ENCODE results near the gene TEX52. TPM values are rescaled to one million over a fixed set of nuclear protein-coding genes. Genes with fewer than 3 reads are reported as not detected.

TEX52 gene
- total RNA-seq, 1 experiment from 2014 or later: 0.34 TPM

GRCh38 chr12:2895051-2895451 is 38.2 kb upstream of the TEX52 start:
- H3K4me1 ChIP-seq: peaks cover 15% of the 10 kb centered on the region
- Mint-ChIP-seq H3K27me3 (ENCODE audit: insufficient read depth, unreplicated experiment) (no peaks in the 10 kb centered on the region), H3K4me1 (ENCODE audit: low read depth, unreplicated experiment) (peaks cover 10% of the 10 kb centered on the region), H3K9me3 (ENCODE audit: unreplicated experiment) (no peaks in the 10 kb centered on the region), H3K4me3 (ENCODE audit: unreplicated experiment) (no peak overlapping the region), H3K27ac (ENCODE audit: unreplicated experiment) (no peak overlapping the region), H3K36me3 (ENCODE audit: insufficient read depth, unreplicated experiment) (peaks cover 19% of the 10 kb centered on the region)
- ChIA-PET POLR2A (interaction anchor here (0.5 to 0.6 kb wide), 2 partner anchors 9 to 34 kb away, joined by 3 to 4 read pairs; no protein-coding TSS in a partner anchor), CTCF (no interaction called here)
- no TSS peak for BruUV-seq (replicated peaks)
- no peaks in the 10 kb centered on the region for H3K9me3 ChIP-seq
- no peaks in the 10 kb centered on the region for H3K27me3 ChIP-seq (replicated peaks; ENCODE audit: control insufficient read depth, insufficient read depth, low read length)
- TF ChIP-seq, protein P1, sequence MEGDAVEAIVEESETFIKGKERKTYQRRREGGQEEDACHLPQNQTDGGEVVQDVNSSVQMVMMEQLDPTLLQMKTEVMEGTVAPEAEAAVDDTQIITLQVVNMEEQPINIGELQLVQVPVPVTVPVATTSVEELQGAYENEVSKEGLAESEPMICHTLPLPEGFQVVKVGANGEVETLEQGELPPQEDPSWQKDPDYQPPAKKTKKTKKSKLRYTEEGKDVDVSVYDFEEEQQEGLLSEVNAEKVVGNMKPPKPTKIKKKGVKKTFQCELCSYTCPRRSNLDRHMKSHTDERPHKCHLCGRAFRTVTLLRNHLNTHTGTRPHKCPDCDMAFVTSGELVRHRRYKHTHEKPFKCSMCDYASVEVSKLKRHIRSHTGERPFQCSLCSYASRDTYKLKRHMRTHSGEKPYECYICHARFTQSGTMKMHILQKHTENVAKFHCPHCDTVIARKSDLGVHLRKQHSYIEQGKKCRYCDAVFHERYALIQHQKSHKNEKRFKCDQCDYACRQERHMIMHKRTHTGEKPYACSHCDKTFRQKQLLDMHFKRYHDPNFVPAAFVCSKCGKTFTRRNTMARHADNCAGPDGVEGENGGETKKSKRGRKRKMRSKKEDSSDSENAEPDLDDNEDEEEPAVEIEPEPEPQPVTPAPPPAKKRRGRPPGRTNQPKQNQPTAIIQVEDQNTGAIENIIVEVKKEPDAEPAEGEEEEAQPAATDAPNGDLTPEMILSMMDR (IDR thresholded peaks at IDR 0.05; ENCODE audit: insufficient read depth in 1 of 2, low read depth in 1 of 2, low read length in 1 of 2, severe bottlenecking in 1 of 2, unreplicated experiment in 1 of 2): no peak
- no peak overlapping the region for H3K4me3 ChIP-seq (ENCODE audit: low read depth, low read length)
- no peak for DNase-seq
- H3K36me3 ChIP-seq (ENCODE audit: control insufficient read depth, insufficient read depth, low read length): no peaks in the 10 kb centered on the region
- intact Hi-C loops (cut with micrococcal nuclease; ENCODE audit: unreplicated experiment): no loop called here

DNA sequence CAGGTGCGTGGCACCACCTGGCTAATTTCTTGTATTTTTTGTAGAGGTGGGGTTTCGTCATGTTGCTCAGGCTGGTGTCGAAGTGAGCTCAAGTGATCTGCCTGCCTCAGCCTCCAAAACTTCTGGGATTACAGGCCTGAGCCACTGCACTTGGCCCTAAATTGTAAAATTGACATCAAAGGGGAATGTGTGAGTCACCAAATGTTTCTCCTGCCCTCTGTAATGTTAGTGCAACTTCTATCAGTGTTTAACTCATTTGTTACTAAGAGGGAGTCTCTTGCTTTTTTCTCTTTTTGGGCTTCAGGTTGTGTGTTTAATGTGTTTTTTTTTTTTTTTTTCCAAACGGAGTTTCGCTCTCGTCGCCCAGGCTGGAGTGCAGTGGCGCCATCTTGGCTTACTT is 36.2 kb upstream of the TEX52 start:
- ChIA-PET CTCF (interaction anchor here (0.7 to 1.3 kb wide), 2 partner anchors 16 to 111 kb away, joined by 3 read pairs; partner anchors contain the start of genes FOXM1 and RHNO1), POLR2A (no interaction called here)
- no peaks in the 10 kb centered on the region for H3K27me3 Mint-ChIP-seq (ENCODE audit: insufficient read depth, unreplicated experiment)
- H3K27me3 ChIP-seq (replicated peaks; ENCODE audit: control insufficient read depth, insufficient read depth, low read length): no peaks in the 10 kb centered on the region
- H3K4me1 ChIP-seq: peaks cover 18% of the 10 kb centered on the region
- H3K4me3 ChIP-seq (ENCODE audit: low read depth, low read length): no peak overlapping the region
- H3K4me1 Mint-ChIP-seq (ENCODE audit: low read depth, unreplicated experiment): peaks cover 15% of the 10 kb centered on the region
- peak overlapping the region; percentile 82 for H3K4me3 Mint-ChIP-seq (ENCODE audit: unreplicated experiment)
- no peaks in the 10 kb centered on the region for H3K36me3 ChIP-seq (ENCODE audit: control insufficient read depth, insufficient read depth, low read length)
- no peaks in the 10 kb centered on the region for H3K9me3 ChIP-seq
- BruUV-seq (replicated peaks): no TSS peak
- TF ChIP-seq, protein P1 (IDR thresholded peaks at IDR 0.05; ENCODE audit: insufficient read depth in 1 of 2, low read depth in 1 of 2, low read length in 1 of 2, severe bottlenecking in 1 of 2, unreplicated experiment in 1 of 2): no peak
- no peaks in the 10 kb centered on the region for H3K9me3 Mint-ChIP-seq (ENCODE audit: unreplicated experiment)
- DNase-seq: peak in 1 of 2 experiments; percentile 47
- H3K27ac Mint-ChIP-seq (ENCODE audit: unreplicated experiment): peak overlapping the region; percentile 84
- H3K36me3 Mint-ChIP-seq (ENCODE audit: insufficient read depth, unreplicated experiment): peaks cover 38% of the 10 kb centered on the region
- intact Hi-C loops (cut with micrococcal nuclease; ENCODE audit: unreplicated experiment): no loop called here

GRCh38 chr12:2892246-2892645 is 35.4 kb upstream of the TEX52 start:
- CTCF ChIA-PET: interaction anchor here (0.9 to 1.3 kb wide), 2 partner anchors 15 to 149 kb away, joined by 3 read pairs; partner anchors contain the start of genes FOXM1 and RHNO1
- no peaks in the 10 kb centered on the region for H3K9me3 Mint-ChIP-seq (ENCODE audit: unreplicated experiment)
- H3K36me3 ChIP-seq (ENCODE audit: control insufficient read depth, insufficient read depth, low read length): no peaks in the 10 kb centered on the region; the same call in 1 of the 2 replicates
- peaks cover 18% of the 10 kb centered on the region for H3K4me1 ChIP-seq
- H3K9me3 ChIP-seq: no peaks in the 10 kb centered on the region
- BruUV-seq (replicated peaks): no TSS peak
- POLR2A ChIA-PET: interaction anchor here (0.8 kb wide), 1 partner anchor 17 kb away, joined by 4 read pairs; no protein-coding TSS in a partner anchor
- H3K27ac Mint-ChIP-seq (ENCODE audit: unreplicated experiment): no peak overlapping the region
- no peaks in the 10 kb centered on the region for H3K27me3 Mint-ChIP-seq (ENCODE audit: insufficient read depth, unreplicated experiment)
- no peak for DNase-seq
- no peak overlapping the region for H3K4me3 ChIP-seq (ENCODE audit: low read depth, low read length)
- H3K4me1 Mint-ChIP-seq (ENCODE audit: low read depth, unreplicated experiment): peaks cover 15% of the 10 kb centered on the region
- peaks cover 46% of the 10 kb centered on the region for H3K36me3 Mint-ChIP-seq (ENCODE audit: insufficient read depth, unreplicated experiment)
- peak overlapping the region; percentile 82 for H3K4me3 Mint-ChIP-seq (ENCODE audit: unreplicated experiment)
- TF ChIP-seq, protein P1 (IDR thresholded peaks at IDR 0.05; ENCODE audit: insufficient read depth in 1 of 2, low read depth in 1 of 2, low read length in 1 of 2, severe bottlenecking in 1 of 2, unreplicated experiment in 1 of 2): no peak
- no peaks in the 10 kb centered on the region for H3K27me3 ChIP-seq (replicated peaks; ENCODE audit: control insufficient read depth, insufficient read depth, low read length)
- intact Hi-C loops (cut with micrococcal nuclease; ENCODE audit: unreplicated experiment): no loop called here
